HepG2 (cell line): ENCODE data around the gene PSENEN. TPM values are rescaled to one million over a fixed set of nuclear protein-coding genes. Genes with fewer than 3 reads are reported as not detected.
A peak's percentile ranks its signal among the peaks of the same experiment; 100 is the strongest.

Source experiments
- ATF2 ChIP-seq: sonication (generic); formaldehyde crosslinking; IDR thresholded peaks from 2 replicates; pipeline ENCODE4 v1.4.0; 2020; ENCODE audit warnings: missing genetic modification reagents
- BCL3 ChIP-seq: sonication (generic); formaldehyde crosslinking; IDR thresholded peaks from 2 replicates; pipeline ENCODE4 v1.5.1; 2020; ENCODE audit warnings: mild to moderate bottlenecking, missing genetic modification reagents, moderate library complexity
- CTCF ChIP-seq: sonication (generic); formaldehyde crosslinking; IDR thresholded peaks from 2 replicates; pipeline ENCODE4 v1.5.0; 2020; ENCODE audit warnings: mild to moderate bottlenecking, missing genetic modification reagents, moderate library complexity
- DBP ChIP-seq: sonication (generic); formaldehyde crosslinking; IDR thresholded peaks from 2 replicates; pipeline ENCODE4 v1.4.0; 2020; ENCODE audit warnings: missing genetic modification reagents; ENCODE audit errors: not compliant biosample characterization
- JARID2 ChIP-seq: sonication (generic); formaldehyde crosslinking; IDR thresholded peaks from 2 replicates; pipeline ENCODE4 v1.8.1; 2023; ENCODE audit warnings: missing genetic modification reagents, inconsistent platforms; ENCODE audit not compliant: insufficient replicate concordance
- POLR2A ChIP-seq, 2 experiments: IDR thresholded peaks; 2 replicates each; pipeline ENCODE4 v1.6.1; 2011; ENCODE audit warnings: low read depth in 2 of 2, low read length in 2 of 2, mild to moderate bottlenecking in 1 of 2, moderate library complexity in 1 of 2; ENCODE audit not compliant: insufficient read depth in 1 of 2
- POLR2AphosphoS2 ChIP-seq: IDR thresholded peaks from 2 replicates; pipeline ENCODE4 v1.6.1; 2011; ENCODE audit warnings: low read depth, low read length, improper control_type of control experiment
- SMARCC2 ChIP-seq: fragments of 450-650 bp; IDR thresholded peaks from 2 replicates; pipeline ENCODE4 v1.6.1; 2017; ENCODE audit warnings: antibody characterized with exemption, mild to moderate bottlenecking
- ZBTB14 ChIP-seq: sonication (generic); formaldehyde crosslinking; IDR thresholded peaks from 2 replicates; pipeline ENCODE4 v1.4.0; 2020; ENCODE audit warnings: missing genetic modification reagents
- ZFP1 ChIP-seq: IDR thresholded peaks from 2 replicates; pipeline ENCODE4 v1.6.1; 2016
- ZFP91 ChIP-seq: sonication (generic); formaldehyde crosslinking; IDR thresholded peaks from 2 replicates; pipeline ENCODE4 v1.9.0; 2022; ENCODE audit warnings: missing genetic modification reagents, mild to moderate bottlenecking, borderline replicate concordance
- ZNF264 ChIP-seq: sonication (generic); formaldehyde crosslinking; IDR thresholded peaks from 2 replicates; pipeline ENCODE4 v1.4.0; 2020; ENCODE audit warnings: missing genetic modification reagents
- ZNF577 ChIP-seq: sonication (generic); formaldehyde crosslinking; IDR thresholded peaks from 2 replicates; pipeline ENCODE4 v1.4.0; 2020; ENCODE audit warnings: mild to moderate bottlenecking, low read depth, missing genetic modification reagents, borderline replicate concordance
- ZNF672 ChIP-seq: sonication (generic); formaldehyde crosslinking; IDR thresholded peaks from 2 replicates; pipeline ENCODE4 v1.8.1; 2022; ENCODE audit warnings: missing genetic modification reagents
- ZNF678 ChIP-seq: sonication (generic); formaldehyde crosslinking; IDR thresholded peaks from 2 replicates; pipeline ENCODE4 v1.4.0; 2020; ENCODE audit warnings: mild to moderate bottlenecking, missing genetic modification reagents
- ZNF770 ChIP-seq: sonication (generic); formaldehyde crosslinking; IDR thresholded peaks from 2 replicates; pipeline ENCODE4 v1.5.0; 2020; ENCODE audit warnings: mild to moderate bottlenecking, missing genetic modification reagents
- ZNF790 ChIP-seq: sonication (generic); formaldehyde crosslinking; IDR thresholded peaks from 2 replicates; pipeline ENCODE4 v1.8.0; 2022; ENCODE audit warnings: missing genetic modification reagents, mild to moderate bottlenecking, borderline replicate concordance
- polyA plus RNA-seq, 8 experiments: library from polyadenylated mRNA; depleted of rRNA in 3 of 8; stranded (reverse) in 7 of 8; unstranded in 1 of 8; fragments of >200 nt; fragmentation: Illumina TruSeq in 4 of 8; extraction: Trizol in 4 of 8; gene quantifications; 2 replicates each; pipeline versions ENCODE4 v1.2.1 to v1.2.3, GENCODE V29; 2011 to 2016; ENCODE audit warnings: low read depth in 4 of 8, missing spikeins in 1 of 8, mixed read lengths in 1 of 8; ENCODE audit not compliant: insufficient read depth in 1 of 8
- total RNA-seq, 5 experiments: library from RNA; depleted of rRNA; stranded (reverse); fragments of >200 nt; fragmentation: Illumina TruSeq; extraction: Trizol; gene quantifications; 2 replicates each; pipeline ENCODE4 v1.2.3, GENCODE V29; 2016; ENCODE audit warnings: low read depth in 1 of 5

The PSENEN gene
- total and polyA plus RNA-seq, 2 of the 13 experiments (the other 11 are each of a cell fraction or from before 2014, with no cell fraction given), result 16.9 to 34.2 TPM

GRCh38 chr19:35748106-35749020 lies 2.9 kb downstream of the PSENEN start, which contains the start of gene LIN37 (continued):
- TF ChIP-seq DBP (CRISPR knock-in tag) (no peak), BCL3 (CRISPR knock-in tag) (peak; percentile 70; the same call in 1 of the 2 replicates), ZNF672 (CRISPR knock-in tag) (no peak), JARID2 (no peak), ZFP1 (CRISPR knock-in tag) (no peak), ZNF770 (CRISPR knock-in tag) (peak; percentile 44; the same call in 1 of the 2 replicates), ZFP91 (CRISPR knock-in tag) (peak; percentile 79; the same call in 1 of the 2 replicates), ZNF678 (CRISPR knock-in tag) (0 out of 2 replicates have a peak, but pooled peaks have one; percentile 66), ZNF264 (CRISPR knock-in tag) (no peak), ZNF790 (no peak), ZNF577 (CRISPR knock-in tag) (no peak), ATF2 (peak; percentile 69; the same call in 1 of the 2 replicates), POLR2AphosphoS2 (no peak), CTCF (CRISPR knock-in tag) (no peak), ZBTB14 (no peak), SMARCC2 (no peak), POLR2A (IDR thresholded peaks at IDR 0.05; ENCODE audit: insufficient read depth in 1 of 2, low read depth in 2 of 2, low read length in 2 of 2) (peak; percentile 83 to 93)
